ENCODE data around the gene ARHGAP33.

ARHGAP33 gene

DNA sequence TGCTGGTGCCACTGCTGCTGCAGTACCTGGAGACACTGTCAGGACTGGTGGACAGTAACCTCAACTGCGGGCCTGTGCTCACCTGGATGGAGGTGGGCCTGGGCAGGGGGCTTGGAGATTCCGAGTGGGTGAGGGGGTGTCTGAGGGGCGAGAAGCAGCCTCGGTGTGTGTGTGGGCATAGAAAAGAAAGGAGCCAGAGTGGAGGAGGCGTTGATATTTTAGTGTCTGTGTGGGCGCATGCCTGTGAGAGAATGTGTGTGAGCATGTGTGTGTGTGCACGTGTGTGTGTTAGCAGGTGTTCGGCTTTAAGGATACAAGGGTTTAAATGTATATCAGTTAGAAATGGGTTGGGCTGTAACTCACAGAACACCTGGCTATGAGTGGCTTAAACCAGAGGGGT lies 3.7 kb downstream of the ARHGAP33 start:
- no peak for DNase-seq

DNA sequence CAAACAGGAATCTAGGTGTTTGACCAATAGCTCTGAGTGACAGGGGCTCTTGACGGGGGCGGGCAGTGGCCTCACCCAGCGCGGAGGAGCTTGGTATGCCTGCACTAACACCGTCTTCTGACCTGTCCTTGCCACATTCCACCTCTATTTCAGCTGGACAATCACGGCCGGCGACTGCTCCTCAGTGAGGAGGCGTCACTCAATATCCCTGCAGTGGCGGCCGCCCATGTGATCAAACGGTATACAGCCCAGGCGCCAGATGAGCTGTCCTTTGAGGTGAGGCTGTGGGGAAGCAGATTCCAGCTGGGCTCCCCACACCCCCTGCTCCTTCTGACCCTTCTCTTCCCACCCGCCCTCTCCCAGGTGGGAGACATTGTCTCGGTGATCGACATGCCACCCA lies 4.7 kb downstream of the ARHGAP33 start:
- DNase-seq, result no peak

DNA sequence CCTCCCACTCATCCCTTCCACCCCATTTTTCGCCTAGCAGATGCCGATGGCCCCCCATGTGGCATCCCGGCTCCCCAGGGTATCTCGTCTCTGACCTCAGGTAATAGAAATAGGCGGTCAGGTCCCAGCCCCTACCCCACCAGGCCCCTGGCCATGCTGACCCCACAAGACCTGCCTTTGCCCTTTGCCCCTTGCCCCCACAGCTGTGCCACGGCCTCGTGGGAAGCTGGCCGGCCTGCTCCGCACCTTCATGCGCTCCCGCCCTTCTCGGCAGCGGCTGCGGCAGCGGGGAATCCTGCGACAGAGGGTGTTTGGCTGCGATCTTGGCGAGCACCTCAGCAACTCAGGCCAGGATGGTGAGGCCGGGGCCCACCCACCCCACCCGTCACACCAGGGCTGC lies 5.4 kb downstream of the ARHGAP33 start:
- DNase-seq, result no peak

DNA sequence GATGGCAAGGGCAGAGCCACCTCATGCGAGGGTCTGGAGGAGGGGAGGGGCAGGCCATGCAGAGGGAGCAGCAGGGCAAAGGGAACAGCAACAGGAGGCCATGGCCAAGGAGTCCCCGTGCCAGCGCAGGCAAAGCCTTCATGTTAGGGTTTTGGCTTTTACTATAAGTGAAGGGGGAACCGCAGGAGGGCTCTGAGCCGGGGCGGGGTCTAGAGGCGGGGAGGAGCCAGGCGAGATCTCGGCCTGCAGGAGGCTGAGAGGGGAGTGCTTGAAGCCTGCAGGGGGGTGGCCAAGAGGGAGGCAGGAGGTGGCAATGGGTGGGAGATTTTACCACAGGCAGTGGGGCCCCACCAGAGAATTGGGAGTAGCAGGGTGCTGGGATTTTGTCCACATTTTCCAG lies 6.3 kb downstream of the ARHGAP33 start:
- DNase-seq, result no peak

DNA sequence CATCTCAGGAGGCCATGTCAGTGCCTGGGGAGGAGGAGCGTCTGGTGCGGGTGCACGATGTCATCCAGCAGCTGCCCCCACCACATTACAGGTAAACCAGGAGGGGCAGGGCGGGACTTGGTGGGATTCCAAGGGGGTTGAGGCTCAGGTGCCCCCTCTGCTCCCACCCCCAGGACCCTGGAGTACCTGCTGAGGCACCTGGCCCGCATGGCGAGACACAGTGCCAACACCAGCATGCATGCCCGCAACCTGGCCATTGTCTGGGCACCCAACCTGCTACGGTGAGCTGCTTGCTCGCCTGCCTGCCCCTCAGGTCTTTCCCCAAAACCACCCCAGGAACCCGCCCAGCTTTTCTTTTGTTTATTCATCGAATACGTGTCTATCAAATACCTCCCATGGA lies 7.2 kb downstream of the ARHGAP33 start:
- no peak for DNase-seq

DNA sequence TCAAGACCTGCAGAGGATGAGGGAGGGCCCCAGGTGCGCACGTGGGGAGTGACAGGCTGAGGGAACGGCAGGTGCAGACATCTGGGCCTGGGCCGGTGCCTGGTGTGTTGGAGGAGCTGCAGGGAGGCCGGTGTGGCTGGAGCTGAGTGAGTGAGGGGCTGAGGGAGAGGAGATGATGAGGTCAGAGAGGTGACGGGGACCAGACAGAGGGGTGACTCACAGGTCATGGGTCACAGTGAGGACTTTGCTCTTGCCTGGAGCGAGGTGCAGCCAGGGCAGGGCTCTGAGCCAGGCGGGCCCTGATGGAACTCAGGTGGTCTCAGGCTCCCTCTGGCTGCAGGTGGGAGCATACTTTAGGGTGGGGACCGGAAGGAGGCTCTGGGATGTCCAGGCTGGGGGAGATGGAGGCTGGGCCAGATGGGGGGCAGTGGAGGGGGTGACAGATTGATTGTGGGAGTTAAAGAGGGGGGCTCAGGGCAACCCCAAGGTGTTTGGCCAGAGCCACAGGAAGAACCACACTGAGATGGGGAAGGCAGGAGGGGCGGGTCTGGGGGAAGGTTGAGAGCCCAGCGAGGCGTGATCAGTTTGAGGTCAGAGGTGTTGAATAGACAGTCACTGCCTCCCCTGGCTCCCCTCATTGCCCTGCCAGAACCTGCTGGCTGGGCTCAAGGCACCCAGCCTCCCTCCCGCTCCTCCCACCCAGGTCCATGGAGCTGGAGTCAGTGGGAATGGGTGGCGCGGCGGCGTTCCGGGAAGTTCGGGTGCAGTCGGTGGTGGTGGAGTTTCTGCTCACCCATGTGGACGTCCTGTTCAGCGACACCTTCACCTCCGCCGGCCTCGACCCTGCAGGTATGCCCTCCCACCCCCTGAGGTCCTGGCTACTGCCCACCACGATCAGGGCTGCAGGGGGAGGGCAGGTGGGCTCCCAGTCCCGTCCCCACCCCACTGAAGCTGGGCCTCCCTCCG lies 8.4 kb downstream of the ARHGAP33 start:
- no peak for DNase-seq

DNA sequence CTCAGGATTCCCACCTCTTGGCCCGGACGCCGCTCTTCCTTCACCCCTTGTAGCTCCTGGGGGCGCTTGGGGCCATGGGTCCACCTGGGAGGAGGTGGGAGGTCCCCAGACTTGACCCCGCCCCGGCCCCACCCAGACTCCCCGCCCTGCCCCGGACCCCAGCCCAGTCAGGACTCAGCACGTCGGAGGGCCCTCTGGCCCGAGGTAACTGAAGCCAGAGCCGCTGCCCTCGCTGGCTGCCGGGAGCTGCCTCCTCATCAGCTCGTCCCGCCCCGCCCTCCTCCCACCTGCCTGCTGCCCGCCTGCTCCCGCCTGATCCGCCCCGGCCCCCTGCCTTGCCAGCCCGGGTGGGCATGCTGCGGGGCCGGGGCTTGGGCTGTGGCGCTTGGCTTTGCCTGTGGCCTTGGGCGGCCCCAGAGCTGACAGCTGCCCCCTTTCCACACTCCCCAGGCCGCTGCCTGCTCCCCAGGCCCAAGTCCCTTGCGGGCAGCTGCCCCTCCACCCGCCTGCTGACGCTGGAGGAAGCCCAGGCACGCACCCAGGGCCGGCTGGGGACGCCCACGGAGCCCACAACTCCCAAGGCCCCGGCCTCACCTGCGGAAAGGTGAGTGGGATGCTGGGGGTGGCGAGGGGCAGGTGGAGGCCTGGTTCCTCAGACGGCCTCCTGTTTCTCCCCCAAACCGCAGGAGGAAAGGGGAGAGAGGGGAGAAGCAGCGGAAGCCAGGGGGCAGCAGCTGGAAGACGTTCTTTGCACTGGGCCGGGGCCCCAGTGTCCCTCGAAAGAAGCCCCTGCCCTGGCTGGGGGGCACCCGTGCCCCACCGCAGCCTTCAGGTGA lies 9.4 kb downstream of the ARHGAP33 start:
- no peak for DNase-seq

DNA sequence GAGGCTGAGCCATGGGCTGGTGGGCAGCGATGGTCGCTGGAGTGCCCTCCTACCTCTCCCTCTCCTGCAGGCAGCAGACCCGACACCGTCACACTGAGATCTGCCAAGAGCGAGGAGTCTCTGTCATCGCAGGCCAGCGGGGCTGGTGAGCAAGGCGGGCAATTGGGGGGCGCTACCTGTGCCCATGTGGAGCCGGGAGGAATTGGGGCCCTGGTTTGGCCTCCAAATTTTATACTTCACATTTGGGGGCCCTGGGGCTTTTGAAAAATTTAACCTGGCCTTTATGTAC lies 9.9 kb downstream of the ARHGAP33 start:
- no peak for DNase-seq

DNA sequence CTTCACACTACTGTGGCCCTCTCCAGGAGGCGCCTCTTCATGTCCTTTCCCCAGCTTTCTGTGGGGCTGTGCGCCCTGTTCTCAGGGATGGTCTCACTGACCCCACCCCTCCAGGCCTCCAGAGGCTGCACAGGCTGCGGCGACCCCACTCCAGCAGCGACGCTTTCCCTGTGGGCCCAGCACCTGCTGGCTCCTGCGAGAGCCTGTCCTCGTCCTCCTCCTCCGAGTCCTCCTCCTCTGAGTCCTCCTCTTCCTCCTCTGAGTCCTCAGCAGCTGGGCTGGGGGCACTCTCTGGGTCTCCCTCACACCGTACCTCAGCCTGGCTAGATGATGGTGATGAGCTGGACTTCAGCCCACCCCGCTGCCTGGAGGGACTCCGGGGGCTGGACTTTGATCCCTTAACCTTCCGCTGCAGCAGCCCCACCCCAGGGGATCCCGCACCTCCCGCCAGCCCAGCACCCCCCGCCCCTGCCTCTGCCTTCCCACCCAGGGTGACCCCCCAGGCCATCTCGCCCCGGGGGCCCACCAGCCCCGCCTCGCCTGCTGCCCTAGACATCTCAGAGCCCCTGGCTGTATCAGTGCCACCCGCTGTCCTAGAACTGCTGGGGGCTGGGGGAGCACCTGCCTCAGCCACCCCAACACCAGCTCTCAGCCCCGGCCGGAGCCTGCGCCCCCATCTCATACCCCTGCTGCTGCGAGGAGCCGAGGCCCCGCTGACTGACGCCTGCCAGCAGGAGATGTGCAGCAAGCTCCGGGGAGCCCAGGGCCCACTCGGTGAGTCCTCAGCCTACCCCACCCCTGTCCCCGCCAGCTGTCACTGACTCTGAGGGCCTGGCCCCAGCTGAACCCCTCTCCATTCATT lies 11.2 kb downstream of the ARHGAP33 start:
- DNase-seq, result no peak

DNA sequence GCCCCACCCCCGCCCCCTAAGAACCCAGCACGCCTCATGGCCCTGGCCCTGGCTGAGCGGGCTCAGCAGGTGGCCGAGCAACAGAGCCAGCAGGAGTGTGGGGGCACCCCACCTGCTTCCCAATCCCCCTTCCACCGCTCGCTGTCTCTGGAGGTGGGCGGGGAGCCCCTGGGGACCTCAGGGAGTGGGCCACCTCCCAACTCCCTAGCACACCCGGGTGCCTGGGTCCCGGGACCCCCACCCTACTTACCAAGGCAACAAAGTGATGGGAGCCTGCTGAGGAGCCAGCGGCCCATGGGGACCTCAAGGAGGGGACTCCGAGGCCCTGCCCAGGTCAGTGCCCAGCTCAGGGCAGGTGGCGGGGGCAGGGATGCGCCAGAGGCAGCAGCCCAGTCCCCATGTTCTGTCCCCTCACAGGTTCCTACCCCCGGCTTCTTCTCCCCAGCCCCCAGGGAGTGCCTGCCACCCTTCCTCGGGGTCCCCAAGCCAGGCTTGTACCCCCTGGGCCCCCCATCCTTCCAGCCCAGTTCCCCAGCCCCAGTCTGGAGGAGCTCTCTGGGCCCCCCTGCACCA lies 11.9 kb downstream of the ARHGAP33 start:
- no peak for DNase-seq

DNA sequence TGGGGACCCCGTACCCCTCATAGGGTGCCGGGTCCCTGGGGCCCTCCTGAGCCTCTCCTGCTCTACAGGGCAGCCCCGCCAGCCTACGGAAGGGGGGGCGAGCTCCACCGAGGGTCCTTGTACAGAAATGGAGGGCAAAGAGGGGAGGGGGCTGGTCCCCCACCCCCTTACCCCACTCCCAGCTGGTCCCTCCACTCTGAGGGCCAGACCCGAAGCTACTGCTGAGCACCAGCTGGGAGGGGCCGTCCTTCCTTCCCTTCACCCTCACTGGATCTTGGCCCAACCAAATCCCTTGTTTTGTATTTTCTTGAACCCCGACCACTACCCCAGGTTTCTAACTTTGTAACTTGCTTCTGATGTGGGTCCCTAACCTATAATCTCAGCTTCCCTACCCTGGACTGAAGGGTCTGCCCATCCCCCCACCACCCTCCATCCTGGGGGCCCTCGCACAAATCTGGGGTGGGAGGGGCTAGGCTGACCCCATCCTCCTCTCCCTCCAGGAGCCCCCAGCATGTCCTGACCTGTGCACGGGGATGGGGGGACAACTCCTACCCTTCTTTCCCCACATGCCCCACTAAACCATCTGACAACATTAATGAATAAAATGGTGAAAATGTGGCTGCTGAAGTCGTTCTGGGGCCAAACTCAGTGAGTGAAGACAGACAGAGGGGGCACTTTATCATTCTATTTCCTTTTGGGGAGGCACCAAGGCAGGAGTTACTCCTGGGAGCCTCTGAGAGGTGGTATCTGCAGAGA lies 13.0 kb downstream of the ARHGAP33 start:
- DNase-seq, result no peak

DNA sequence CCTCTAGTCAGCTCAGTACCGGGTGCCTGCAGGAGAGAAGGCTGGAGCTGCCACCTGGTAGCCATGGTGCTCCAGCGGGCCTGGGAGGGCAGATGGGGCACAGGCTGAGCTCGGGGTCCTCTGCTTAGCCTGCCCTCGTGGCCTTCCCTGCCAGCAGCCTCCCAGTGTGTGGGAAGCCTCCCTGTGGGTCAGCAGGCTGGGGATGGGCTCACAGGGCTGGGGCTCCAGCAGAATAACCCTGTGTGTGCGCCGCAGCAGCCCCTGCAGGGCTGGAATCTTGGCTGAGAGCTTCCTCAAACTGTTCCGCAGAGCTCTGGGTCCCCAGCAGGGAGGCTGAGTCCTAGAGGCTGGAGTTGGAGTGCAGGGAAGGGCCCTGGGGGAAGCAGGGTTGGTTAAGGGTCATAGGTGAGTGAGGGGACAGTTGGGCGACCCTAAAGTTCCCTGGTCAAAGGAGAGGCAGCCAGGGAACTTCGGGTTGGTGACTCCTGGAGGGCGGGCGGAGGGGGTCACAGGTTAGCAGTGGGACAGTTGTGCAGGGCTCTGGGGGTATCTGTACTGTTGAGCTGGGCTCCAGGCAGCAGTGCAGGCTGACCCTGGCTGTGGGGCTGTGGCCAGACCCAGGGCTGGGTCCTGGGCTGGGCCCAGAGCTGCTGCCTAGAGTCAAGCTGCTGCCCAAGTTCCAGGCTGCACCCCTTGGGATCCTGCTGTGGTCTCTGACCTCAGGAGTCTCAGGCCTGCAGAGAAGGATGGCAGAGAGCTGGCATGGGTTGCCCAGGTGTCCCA lies 14.0 kb downstream of the ARHGAP33 start:
- DNase-seq, result no peak

DNA sequence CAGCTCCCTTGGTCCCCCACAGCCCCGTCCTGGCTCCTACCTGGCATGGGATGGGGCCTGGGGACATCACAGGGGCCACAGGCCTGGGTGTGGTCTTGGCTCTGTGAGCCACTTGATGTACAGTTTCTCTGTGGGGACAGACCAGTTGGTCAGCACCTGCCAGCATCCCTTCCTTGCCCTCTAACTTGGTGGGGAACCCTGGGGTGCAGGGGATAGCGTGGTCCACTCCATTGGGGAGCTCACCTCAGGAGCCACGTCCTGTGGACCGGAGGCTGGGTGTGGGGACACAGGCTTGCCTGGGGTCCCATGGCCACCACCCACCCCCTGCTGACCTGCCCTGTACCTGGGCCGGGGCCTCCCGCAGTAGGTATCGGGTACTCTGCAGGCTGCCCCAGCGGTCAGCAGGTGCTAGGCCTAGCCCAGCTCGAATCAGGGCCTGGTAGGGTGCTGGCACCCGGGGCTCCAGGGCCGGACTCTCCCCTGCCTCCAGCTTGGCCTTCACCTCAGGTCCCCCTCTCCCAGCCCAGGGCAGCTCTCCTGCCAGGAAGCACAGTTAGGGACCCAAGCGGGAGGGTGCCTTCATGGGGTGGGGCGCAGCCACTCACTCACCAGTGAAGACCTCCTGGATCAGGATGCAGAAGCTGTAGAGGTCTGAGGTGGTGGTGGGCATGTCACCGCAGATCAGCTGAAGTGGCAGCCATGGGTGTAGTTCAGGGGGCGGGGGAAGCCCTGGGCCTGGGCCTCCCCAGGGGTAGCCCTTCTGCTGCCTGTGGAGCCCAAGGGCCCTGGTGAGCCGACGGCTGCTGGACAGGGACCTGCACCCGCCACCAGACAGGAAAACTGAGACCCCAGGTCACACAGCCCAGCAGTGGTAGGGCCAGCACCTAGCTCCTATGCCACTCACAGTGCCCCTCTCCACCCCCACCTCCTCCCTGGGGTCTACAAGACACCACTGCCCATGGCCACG lies 14.9 kb downstream of the ARHGAP33 start:
- DNase-seq, result no peak

DNA sequence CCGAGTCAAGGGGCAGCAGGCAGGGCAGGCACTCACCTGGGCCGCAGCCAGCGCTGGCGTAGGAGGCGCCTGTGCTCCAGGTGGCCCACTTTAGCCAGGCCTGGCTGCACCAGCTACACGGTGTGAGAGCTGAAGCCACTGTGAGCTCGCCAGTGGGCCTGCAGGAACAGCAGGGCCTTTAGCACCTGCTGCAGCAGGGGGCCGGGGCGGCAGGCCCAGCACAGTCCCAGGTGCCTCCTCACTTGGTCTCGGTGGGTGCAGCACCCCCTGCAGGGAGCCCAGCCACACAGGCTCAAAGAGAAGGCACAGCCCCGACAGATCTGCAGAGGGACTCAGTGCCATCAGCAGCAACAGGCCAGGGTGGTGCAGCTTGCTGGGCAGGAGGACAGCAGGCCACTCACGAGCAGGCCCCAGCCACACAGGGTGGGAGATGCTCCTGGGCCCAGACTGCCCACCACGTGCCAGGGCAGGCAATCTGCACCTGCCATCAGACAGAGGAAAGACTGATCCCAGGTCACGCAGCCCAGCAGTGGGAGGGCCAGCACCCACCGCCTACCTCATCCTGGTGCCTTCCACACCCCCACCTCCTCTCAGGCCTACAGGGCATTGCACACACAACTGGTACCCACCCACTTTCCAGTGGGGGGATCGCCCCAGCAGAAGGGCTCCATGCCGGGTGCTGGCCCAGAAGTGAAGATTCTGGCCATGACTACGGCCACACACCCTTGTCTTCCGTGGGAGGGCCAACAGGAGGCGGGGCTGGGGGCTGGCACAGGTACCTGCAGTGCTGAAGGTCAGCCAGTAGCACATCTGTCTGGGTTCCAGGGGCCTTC lies 15.8 kb downstream of the ARHGAP33 start:
- no peak for DNase-seq

DNA sequence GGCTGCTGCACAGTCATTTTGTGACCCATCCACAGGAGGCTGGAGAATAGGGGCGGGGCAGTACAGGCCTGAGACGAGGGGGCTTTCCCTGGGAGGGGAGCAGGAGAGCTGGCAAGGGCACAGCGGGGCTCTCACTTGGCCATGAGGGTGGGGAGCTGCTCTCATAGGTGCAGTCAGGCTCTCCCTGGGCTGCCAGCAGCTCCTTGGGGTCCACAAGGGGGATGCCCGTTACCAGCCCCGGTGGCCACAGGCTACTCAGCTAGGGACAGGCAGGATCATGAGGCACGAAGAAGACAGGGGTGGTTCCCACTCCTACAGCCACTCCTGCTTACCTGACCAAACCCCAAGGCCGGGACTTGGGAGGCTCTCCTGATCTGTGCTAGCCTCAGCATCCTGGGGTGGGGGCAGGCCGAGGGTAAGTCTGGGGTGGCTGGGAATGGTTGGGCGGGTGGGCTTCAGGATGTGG lies 16.5 kb downstream of the ARHGAP33 start:
- no peak for DNase-seq

DNA sequence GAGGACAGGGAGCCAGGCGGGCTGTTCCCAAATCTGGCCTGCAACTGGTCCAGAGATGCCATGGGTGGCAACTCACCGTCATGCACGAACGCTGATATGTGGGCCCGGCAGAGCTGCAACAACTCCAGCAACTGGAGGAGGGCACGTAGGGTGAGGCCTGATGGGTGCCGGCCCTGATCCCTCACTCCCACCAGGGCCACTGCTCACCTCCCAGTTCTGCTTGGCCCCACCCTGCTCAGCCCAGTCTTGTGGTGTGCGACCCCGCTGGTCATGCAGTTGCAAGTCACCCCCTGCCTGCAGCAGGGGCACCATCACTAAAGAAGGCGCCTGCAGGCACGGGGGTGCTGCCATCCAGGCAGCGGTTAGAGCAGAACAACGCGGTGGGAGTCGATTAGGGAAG lies 16.9 kb downstream of the ARHGAP33 start:
- DNase-seq, result no peak

DNA sequence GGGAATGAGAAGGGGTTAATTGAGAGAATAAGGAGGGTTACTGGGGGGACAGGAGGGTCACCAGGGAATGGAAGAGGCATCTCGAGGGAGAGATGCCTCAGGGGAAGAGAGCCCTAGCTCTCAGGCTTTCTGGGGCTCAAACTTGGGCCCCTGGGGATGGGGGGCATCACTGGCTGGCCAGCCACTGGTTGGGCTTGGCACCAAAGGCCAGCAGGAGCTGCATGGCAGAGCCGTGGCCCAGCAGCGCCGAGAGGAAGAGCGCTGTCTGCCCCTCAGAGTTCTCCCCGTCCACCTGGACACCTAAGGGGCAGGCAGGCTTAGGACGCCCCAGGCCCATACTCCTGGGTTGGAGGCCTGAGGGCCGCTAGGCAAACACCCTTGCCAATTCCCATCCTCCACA lies 17.5 kb downstream of the ARHGAP33 start:
- DNase-seq, result no peak

DNA sequence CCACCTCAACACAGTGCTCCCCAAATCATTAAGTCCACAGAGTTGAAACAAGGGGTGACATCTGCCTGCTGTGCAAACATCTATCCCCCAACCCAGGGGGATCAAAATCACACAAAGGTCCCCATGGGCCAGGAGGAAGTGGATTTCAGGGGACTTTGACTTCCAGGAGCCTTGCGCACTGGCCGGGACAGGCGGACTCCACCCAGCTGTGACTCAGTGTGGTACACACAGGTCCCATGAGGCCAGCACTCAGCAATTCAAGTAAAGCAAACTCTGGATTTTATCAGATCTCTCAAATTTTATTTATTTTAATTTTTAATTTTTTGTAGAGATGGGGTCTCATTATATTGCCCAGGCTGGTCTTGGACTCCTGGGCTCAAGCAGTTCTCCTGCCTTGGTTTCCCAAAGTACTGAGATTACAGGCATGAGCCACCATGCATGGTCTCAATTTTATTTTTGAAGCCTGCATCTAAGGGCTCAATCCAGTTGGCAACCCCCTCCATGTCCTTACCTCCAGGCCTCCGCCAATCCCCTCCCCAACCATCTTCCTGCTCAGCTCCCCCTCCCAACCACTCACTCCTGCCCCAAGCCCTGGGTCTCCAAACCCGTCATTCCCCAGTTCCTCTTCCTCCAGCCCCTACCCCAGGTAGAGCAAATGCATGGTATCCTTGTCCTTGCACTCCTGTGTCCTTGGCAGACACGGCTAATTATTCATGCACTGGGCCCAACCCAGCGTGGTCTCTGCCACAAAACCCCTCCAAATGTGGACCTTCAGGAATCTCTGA lies 18.2 kb downstream of the ARHGAP33 start:
- DNase-seq, result no peak

Measured in NCI-H510A (cell line).